ENCODE measurements around the gene RPS6KC1.

Gene RPS6KC1

GRCh38 chr1:213094446-213094845 is 43.4 kb downstream of the RPS6KC1 start:
- no peak for TF ChIP-seq EGR1 (IDR thresholded peaks at IDR 0.05)
- no peak for TF ChIP-seq TAF1 (IDR thresholded peaks at IDR 0.05; ENCODE audit: low read depth)
- TF ChIP-seq YY1 (IDR thresholded peaks at IDR 0.05; ENCODE audit: low read depth) = no peak
- no peak for TF ChIP-seq CREB1 (IDR thresholded peaks at IDR 0.05; ENCODE audit: low read depth)
- TF ChIP-seq TCF12 (IDR thresholded peaks at IDR 0.05; ENCODE audit: low read depth) = no peak
- TF ChIP-seq NFIC (IDR thresholded peaks at IDR 0.05) = no peak
- TF ChIP-seq TEAD4 (IDR thresholded peaks at IDR 0.05) = no peak
- TF ChIP-seq EP300 (IDR thresholded peaks at IDR 0.05; ENCODE audit: borderline replicate concordance) = no peak
- TF ChIP-seq FOXM1 (IDR thresholded peaks at IDR 0.05; ENCODE audit: borderline replicate concordance, low read depth) = no peak
- no peak for TF ChIP-seq MAX (IDR thresholded peaks at IDR 0.05)
- TF ChIP-seq USF1 (IDR thresholded peaks at IDR 0.05) = no peak
- TF ChIP-seq RAD21 (IDR thresholded peaks at IDR 0.05; ENCODE audit: low read depth) = no peak
- no peak for TF ChIP-seq CEBPB (IDR thresholded peaks at IDR 0.05)
- no peak for TF ChIP-seq ZBTB7A (IDR thresholded peaks at IDR 0.05; ENCODE audit: low read depth)
- TF ChIP-seq, protein P1, sequence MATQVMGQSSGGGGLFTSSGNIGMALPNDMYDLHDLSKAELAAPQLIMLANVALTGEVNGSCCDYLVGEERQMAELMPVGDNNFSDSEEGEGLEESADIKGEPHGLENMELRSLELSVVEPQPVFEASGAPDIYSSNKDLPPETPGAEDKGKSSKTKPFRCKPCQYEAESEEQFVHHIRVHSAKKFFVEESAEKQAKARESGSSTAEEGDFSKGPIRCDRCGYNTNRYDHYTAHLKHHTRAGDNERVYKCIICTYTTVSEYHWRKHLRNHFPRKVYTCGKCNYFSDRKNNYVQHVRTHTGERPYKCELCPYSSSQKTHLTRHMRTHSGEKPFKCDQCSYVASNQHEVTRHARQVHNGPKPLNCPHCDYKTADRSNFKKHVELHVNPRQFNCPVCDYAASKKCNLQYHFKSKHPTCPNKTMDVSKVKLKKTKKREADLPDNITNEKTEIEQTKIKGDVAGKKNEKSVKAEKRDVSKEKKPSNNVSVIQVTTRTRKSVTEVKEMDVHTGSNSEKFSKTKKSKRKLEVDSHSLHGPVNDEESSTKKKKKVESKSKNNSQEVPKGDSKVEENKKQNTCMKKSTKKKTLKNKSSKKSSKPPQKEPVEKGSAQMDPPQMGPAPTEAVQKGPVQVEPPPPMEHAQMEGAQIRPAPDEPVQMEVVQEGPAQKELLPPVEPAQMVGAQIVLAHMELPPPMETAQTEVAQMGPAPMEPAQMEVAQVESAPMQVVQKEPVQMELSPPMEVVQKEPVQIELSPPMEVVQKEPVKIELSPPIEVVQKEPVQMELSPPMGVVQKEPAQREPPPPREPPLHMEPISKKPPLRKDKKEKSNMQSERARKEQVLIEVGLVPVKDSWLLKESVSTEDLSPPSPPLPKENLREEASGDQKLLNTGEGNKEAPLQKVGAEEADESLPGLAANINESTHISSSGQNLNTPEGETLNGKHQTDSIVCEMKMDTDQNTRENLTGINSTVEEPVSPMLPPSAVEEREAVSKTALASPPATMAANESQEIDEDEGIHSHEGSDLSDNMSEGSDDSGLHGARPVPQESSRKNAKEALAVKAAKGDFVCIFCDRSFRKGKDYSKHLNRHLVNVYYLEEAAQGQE (IDR thresholded peaks at IDR 0.05; ENCODE audit: low read depth) = no peak

DNA sequence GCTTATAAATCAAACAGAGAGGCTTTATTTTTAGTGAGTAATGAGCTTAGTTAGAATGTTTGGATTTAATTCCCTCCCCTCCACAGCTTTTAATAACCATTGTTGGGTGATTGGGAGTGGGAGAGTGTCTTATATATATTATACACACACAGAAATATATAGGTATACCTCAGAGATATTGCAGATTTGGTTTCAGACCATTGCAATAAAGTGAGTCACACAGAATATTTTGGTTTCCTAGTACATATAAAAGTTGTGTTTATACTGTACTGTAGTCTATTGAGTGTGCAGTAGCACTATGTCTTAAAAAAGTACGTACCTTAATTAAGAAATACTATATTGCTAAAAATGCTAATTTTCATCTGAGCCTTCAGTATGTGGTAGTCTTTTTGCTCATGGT is 44.4 kb downstream of the RPS6KC1 start:
- TF ChIP-seq EGR1 (IDR thresholded peaks at IDR 0.05) (no peak), YY1 (IDR thresholded peaks at IDR 0.05; ENCODE audit: low read depth) (no peak), RAD21 (IDR thresholded peaks at IDR 0.05; ENCODE audit: low read depth) (no peak), CEBPB (IDR thresholded peaks at IDR 0.05) (no peak), MAX (IDR thresholded peaks at IDR 0.05) (no peak), FOXM1 (IDR thresholded peaks at IDR 0.05; ENCODE audit: borderline replicate concordance, low read depth) (no peak), NFIC (IDR thresholded peaks at IDR 0.05) (no peak), TEAD4 (IDR thresholded peaks at IDR 0.05) (no peak), CREB1 (IDR thresholded peaks at IDR 0.05; ENCODE audit: low read depth) (no peak), TCF12 (IDR thresholded peaks at IDR 0.05; ENCODE audit: low read depth) (no peak), TAF1 (IDR thresholded peaks at IDR 0.05; ENCODE audit: low read depth) (no peak), EP300 (IDR thresholded peaks at IDR 0.05; ENCODE audit: borderline replicate concordance) (no peak), USF1 (IDR thresholded peaks at IDR 0.05) (no peak), ZBTB7A (IDR thresholded peaks at IDR 0.05; ENCODE audit: low read depth) (no peak)
- TF ChIP-seq, protein P1 (IDR thresholded peaks at IDR 0.05; ENCODE audit: low read depth) = no peak

GRCh38 chr1:213099682-213100399 is 48.8 kb downstream of the RPS6KC1 start:
- TF ChIP-seq TEAD4 (IDR thresholded peaks at IDR 0.05) (no peak), CREB1 (IDR thresholded peaks at IDR 0.05; ENCODE audit: low read depth) (no peak), FOXM1 (IDR thresholded peaks at IDR 0.05; ENCODE audit: borderline replicate concordance, low read depth) (no peak), TCF12 (IDR thresholded peaks at IDR 0.05; ENCODE audit: low read depth) (no peak), TAF1 (IDR thresholded peaks at IDR 0.05; ENCODE audit: low read depth) (no peak), USF1 (IDR thresholded peaks at IDR 0.05) (no peak), YY1 (IDR thresholded peaks at IDR 0.05; ENCODE audit: low read depth) (no peak), RAD21 (IDR thresholded peaks at IDR 0.05; ENCODE audit: low read depth) (no peak), ZBTB7A (IDR thresholded peaks at IDR 0.05; ENCODE audit: low read depth) (no peak), NFIC (IDR thresholded peaks at IDR 0.05) (no peak)
- TF ChIP-seq, protein P1 (IDR thresholded peaks at IDR 0.05; ENCODE audit: low read depth) = no peak

Measured in Ishikawa (cell line).